NT2/D1 (cell line): ENCODE measurements around the gene C1orf159.

Experiments used
- DNase-seq: peaks from one replicate; pipeline ENCODE4 v3.0.0-alpha.2; 2011; ENCODE audit warnings: low read depth, low spot score
- H3K27me3 ChIP-seq: 2 replicates; pipeline ENCODE4 v1.6.0; 2011; ENCODE audit warnings: mild to moderate bottlenecking; ENCODE audit not compliant: insufficient read length, insufficient read depth
- H3K36me3 ChIP-seq: 2 replicates; pipeline ENCODE4 v1.6.1; 2011; ENCODE audit warnings: mild to moderate bottlenecking, low read length, mixed read lengths; ENCODE audit not compliant: insufficient read depth, insufficient read length
- H3K4me1 ChIP-seq: 2 replicates; pipeline ENCODE4 v1.5.1; 2011; ENCODE audit not compliant: insufficient read depth, insufficient read length
- H3K4me3 ChIP-seq: 2 replicates; pipeline ENCODE4 v1.5.1; 2011; ENCODE audit warnings: low read depth; ENCODE audit not compliant: insufficient read length
- H3K9ac ChIP-seq: 2 replicates; pipeline ENCODE4 v1.6.0; 2011; ENCODE audit warnings: low read depth; ENCODE audit not compliant: insufficient read length
- H3K9me3 ChIP-seq: 2 replicates; pipeline ENCODE4 v1.5.1; 2011; ENCODE audit warnings: mild to moderate bottlenecking, low read length; ENCODE audit not compliant: insufficient read depth
- SUZ12 ChIP-seq: IDR thresholded peaks from 2 replicates; pipeline ENCODE4 v1.6.1; 2011; ENCODE audit not compliant: insufficient read length, insufficient read depth; ENCODE audit errors: extremely low read depth
- YY1 ChIP-seq: IDR thresholded peaks from 2 replicates; pipeline ENCODE4 v1.6.1; 2011; ENCODE audit not compliant: insufficient read length, insufficient read depth
- ZNF274 ChIP-seq: IDR thresholded peaks from 2 replicates; pipeline ENCODE4 v1.6.1; 2011; ENCODE audit warnings: mild to moderate bottlenecking, low read depth, low read length

Gene C1orf159

GRCh38 chr1:1115786-1116700, at the start of gene C1orf159:
Gene C1orf159, minus strand, starts transcription at chr1:1116089. Its CDS starts 24,546 bp downstream, at chr1:1091543.
- peak within 1 kb of the TSS; percentile 63 for H3K4me3 ChIP-seq
- H3K9ac ChIP-seq = peak within 1 kb of the TSS; percentile 82
- H3K9me3 ChIP-seq = peaks cover 5% of the 10 kb centered on the region; the same call in 1 of the 2 replicates
- H3K36me3 ChIP-seq = peaks cover 19% of the 10 kb centered on the region
- TF ChIP-seq YY1 (no peak), ZNF274 (no peak), SUZ12 (no peak)
- DNase-seq = peak; percentile 90
- H3K4me1 ChIP-seq = peaks cover 4% of the 10 kb centered on the region
- peaks cover 27% of the 10 kb centered on the region for H3K27me3 ChIP-seq

DNA sequence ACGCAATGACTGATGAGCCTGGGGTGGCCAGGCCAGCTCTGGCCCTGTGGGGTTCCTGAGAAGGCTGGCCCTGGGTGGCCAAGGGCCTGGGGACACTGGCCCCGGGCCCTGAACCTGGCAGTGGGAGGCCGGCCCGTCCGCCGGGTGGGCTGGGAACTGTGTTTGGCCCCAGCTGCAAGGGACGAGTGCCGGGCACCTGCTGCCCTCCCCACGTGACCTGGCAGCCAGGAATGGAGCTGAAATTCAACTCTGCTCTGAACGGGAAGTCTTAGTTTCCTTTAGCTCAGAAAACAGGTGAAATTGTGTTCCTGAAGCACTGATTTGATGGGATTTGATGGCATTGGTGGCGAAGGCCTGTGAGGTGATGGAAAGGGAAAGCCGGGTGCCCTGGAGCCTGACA, 49.6 kb upstream of the C1orf159 start:
- Histone ChIP-seq H3K27me3 (no peaks in the 10 kb centered on the region), H3K9ac (no peak overlapping the region), H3K9me3 (no peaks in the 10 kb centered on the region), H3K36me3 (no peaks in the 10 kb centered on the region), H3K4me3 (no peak overlapping the region), H3K4me1 (peaks cover 8% of the 10 kb centered on the region)
- TF ChIP-seq YY1 (no peak), ZNF274 (no peak), SUZ12 (no peak)
- DNase-seq = no peak

DNA sequence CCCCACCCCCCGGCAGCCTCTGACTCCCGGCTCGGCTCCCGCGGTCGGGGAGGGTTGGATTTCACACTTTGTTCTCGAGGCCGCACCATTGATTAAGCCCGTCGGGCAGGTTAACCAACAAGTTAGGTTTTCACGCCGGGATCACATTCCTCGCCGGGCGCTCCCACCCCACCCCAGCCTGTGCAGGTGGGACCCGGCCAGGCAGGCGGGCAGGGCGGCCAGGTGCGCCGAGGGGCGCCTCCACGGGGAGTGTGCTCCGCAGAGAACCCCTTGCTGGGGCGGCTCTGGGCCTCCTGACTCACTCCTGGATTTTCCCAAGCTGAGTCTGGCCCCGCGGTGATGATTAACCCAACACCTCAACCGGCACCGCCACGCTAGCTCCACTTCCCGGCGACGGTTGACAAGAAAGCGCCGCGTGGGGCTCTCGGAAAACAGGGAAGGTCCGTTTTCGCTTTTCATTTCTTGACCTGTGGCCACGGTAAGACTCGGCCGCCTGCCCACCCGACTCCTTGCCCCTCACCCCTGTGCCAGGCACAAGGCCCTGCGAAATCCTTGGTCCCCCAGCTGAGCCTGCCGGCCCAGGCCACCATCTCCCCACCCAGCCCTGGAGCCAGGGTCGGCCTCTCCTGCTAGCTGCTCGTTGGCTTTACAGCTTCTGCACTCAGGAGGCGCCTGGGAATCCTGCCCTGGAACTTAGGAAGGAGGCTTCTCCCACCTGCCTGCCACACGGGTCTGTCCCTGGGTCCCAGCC, 49.0 kb upstream of the C1orf159 start:
- Histone ChIP-seq H3K9ac (no peak overlapping the region), H3K27me3 (no peaks in the 10 kb centered on the region), H3K4me3 (no peak overlapping the region), H3K4me1 (peaks cover 4% of the 10 kb centered on the region), H3K9me3 (no peaks in the 10 kb centered on the region), H3K36me3 (no peaks in the 10 kb centered on the region)
- DNase-seq = no peak
- no peak for TF ChIP-seq YY1
- no peak for TF ChIP-seq ZNF274
- TF ChIP-seq SUZ12 = no peak

DNA sequence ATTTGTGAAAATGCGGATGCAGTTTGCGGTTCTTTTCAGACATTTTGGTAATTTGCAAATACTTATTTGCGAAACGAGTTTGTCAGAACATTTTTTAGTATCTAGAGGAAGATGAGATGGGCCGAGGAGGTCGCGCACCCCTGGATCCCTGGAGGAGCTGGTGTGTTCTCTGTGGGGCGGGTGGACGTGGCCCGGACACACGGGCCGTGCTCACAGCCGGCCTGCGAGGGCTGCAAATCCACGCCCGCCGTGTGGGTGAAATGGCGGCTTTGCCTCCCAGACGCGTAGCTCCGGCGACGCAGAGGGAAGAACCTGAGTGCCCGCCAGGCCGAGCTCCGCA, 48.4 kb upstream of the C1orf159 start:
- no peaks in the 10 kb centered on the region for H3K27me3 ChIP-seq
- no peaks in the 10 kb centered on the region for H3K9me3 ChIP-seq
- TF ChIP-seq YY1 (no peak), SUZ12 (no peak), ZNF274 (no peak)
- peaks cover under 1% of the 10 kb centered on the region for H3K4me1 ChIP-seq
- no peaks in the 10 kb centered on the region for H3K36me3 ChIP-seq
- DNase-seq = no peak
- no peak overlapping the region for H3K4me3 ChIP-seq
- H3K9ac ChIP-seq = no peak overlapping the region

DNA sequence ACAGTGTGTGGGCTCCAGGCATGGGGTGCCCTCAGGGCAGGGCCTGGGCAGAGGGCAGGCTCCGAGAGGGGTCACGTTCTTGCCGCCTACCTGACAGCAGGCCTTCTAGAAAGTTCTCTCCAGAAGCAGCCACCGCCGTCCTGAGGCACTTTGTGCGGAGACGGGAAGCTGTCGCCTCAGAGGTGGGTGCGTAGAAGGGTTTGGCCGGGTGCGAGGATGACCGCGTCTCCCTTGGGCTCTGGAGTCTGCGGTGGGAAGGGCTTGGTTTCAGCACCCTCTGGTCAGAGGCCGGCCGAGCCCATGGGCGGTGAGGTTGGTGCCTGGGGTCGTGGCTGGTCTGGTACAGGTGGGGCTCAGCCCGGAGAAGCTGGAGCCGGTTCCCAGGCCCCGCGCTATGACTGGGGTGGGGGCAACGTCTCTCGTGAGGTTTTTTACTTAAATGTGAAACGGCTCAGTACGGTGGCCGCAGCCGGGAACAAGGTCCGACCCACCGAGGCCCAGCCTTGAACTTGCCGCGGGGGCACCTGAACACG, 47.7 kb upstream of the C1orf159 start:
- TF ChIP-seq ZNF274 (no peak), YY1 (no peak), SUZ12 (no peak)
- DNase-seq = no peak
- Histone ChIP-seq H3K36me3 (no peaks in the 10 kb centered on the region), H3K4me1 (no peaks in the 10 kb centered on the region), H3K4me3 (no peak overlapping the region), H3K9ac (no peak overlapping the region), H3K9me3 (no peaks in the 10 kb centered on the region), H3K27me3 (no peaks in the 10 kb centered on the region)

DNA sequence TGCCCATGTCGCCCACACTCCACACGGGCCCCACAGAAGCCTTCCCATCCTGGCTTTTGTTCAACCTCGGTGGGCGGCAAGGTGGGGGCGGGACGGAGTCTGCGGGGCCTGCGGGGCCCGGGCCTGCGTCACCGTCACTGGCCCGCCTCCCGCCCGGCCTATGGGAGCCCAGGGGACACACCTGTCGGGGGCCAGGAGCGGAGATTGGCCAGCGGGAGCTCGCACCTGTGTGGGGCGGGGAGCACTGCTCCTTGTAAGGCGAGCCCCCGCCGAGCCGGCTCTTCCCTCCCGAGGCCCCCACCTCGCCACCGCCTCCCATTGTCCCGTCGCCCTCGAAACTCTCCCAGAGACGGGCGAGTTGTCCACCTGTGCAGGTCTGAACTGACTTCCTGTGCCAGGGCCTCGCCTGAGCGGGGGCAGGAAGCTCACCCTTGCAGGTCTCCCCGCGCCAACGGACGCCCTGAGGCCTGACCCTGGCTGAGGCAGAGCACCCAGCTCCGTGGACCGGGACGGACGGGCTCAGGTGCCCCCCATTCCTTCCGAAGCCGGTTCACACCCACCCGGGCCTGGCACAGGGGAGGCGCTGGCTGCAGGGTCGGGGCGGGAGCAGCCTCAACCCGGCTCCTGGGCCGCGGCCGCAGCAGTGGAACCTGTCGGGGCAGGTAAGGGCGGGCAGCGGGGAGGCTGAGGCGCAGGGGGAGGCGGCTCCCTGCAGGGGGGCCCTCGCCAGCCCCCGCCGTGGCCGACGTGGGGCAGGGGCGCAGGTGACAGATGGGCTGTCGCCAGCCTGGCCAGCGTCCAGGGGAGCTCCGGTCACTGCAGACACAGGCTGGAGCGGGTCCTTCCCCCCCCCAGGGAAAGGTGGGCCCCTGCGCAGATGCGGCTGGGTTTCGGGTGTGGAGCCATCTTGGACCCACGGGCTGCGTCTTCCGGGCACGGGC, 47.0 kb upstream of the C1orf159 start:
- no peak for TF ChIP-seq SUZ12
- TF ChIP-seq ZNF274 = no peak
- no peak for TF ChIP-seq YY1
- Histone ChIP-seq H3K27me3 (no peaks in the 10 kb centered on the region), H3K9me3 (no peaks in the 10 kb centered on the region), H3K4me1 (no peaks in the 10 kb centered on the region), H3K36me3 (no peaks in the 10 kb centered on the region), H3K4me3 (no peak overlapping the region), H3K9ac (no peak overlapping the region)
- no peak for DNase-seq
